ENCODE measurements around the gene MSH4. TPM values are rescaled to one million over a fixed set of nuclear protein-coding genes. Genes with fewer than 3 reads are reported as not detected.

The MSH4 gene
- total RNA-seq, 1 donor from 2014 or later, result 0.57 TPM

DNA sequence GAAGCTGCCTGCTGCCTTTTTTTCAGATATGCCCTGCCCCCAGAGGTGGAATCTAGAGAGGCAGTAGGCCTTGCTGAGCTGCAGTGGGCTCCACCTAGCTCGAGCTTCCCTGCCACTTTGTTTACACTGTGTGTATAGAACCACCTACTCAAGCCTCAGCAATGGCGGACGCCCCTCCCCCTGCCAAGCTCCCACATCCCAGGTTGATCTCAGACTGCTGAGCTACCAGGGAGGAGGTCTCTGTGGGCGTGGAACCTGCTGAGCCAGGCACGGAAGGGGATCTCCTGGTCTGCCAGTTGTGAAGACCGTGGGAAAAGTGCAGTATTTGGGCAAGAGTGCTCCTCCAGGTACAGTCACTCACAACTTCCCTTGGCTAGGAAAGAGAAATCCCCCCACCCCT, 65.1 kb downstream of the MSH4 start:
- Mint-ChIP-seq H3K4me3 (ENCODE audit: low read depth) (no peak overlapping the region), H3K4me1 (ENCODE audit: low read depth) (peaks cover 4% of the 10 kb centered on the region), H3K36me3 (ENCODE audit: insufficient read depth) (no peaks in the 10 kb centered on the region), H3K9me3 (ENCODE audit: low read depth) (peaks cover 6% of the 10 kb centered on the region), H3K27me3 (no peaks in the 10 kb centered on the region), H3K27ac (no peak overlapping the region)
- TF ChIP-seq, protein P1, sequence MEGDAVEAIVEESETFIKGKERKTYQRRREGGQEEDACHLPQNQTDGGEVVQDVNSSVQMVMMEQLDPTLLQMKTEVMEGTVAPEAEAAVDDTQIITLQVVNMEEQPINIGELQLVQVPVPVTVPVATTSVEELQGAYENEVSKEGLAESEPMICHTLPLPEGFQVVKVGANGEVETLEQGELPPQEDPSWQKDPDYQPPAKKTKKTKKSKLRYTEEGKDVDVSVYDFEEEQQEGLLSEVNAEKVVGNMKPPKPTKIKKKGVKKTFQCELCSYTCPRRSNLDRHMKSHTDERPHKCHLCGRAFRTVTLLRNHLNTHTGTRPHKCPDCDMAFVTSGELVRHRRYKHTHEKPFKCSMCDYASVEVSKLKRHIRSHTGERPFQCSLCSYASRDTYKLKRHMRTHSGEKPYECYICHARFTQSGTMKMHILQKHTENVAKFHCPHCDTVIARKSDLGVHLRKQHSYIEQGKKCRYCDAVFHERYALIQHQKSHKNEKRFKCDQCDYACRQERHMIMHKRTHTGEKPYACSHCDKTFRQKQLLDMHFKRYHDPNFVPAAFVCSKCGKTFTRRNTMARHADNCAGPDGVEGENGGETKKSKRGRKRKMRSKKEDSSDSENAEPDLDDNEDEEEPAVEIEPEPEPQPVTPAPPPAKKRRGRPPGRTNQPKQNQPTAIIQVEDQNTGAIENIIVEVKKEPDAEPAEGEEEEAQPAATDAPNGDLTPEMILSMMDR (IDR thresholded peaks at IDR 0.05; ENCODE audit: unreplicated experiment), result no peak
- no peak for DNase-seq (ENCODE audit: low spot score, unreplicated experiment)

DNA sequence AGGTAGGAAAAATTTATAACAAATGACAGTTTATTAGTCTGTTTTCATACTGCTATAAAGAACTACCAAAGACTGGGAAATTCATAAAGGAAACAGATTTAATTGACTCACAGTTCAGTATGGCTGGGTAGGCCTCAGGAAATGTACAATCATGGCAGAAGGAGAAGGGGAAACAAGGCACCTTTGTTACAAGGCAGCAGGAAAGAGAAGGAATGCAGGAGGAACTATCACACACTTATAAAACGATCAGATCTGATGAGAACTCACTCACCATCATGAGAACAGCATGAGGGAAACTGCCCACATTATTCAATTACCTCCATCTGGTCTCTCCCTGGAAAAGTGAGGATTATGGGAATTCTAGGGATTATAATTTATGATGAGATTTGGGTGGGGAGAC, 74.3 kb downstream of the MSH4 start:
- Mint-ChIP-seq H3K36me3 (ENCODE audit: insufficient read depth) (peaks cover 2% of the 10 kb centered on the region), H3K9me3 (ENCODE audit: low read depth) (peaks cover 20% of the 10 kb centered on the region), H3K27ac (no peak overlapping the region), H3K4me3 (ENCODE audit: low read depth) (no peak overlapping the region), H3K27me3 (no peaks in the 10 kb centered on the region), H3K4me1 (ENCODE audit: low read depth) (no peaks in the 10 kb centered on the region)
- TF ChIP-seq, protein P1 (IDR thresholded peaks at IDR 0.05; ENCODE audit: unreplicated experiment), result no peak
- DNase-seq (ENCODE audit: low spot score, unreplicated experiment), result no peak

- H3K4me1 Mint-ChIP-seq (ENCODE audit: low read depth), result no peaks in the 10 kb centered on the region
- H3K27ac Mint-ChIP-seq, result no peak overlapping the region
- no peaks in the 10 kb centered on the region for H3K9me3 Mint-ChIP-seq (ENCODE audit: low read depth)
- H3K27me3 Mint-ChIP-seq, result no peaks in the 10 kb centered on the region
- no peaks in the 10 kb centered on the region for H3K36me3 Mint-ChIP-seq (ENCODE audit: insufficient read depth)
- TF ChIP-seq, protein P1 (IDR thresholded peaks at IDR 0.05; ENCODE audit: unreplicated experiment), result no peak
- DNase-seq (ENCODE audit: low spot score, unreplicated experiment), result no peak
- no peak overlapping the region for H3K4me3 Mint-ChIP-seq (ENCODE audit: low read depth)
These were observed 83.3 kb downstream of the MSH4 start for GRCh38 chr1:75879985-75880384.

DNA sequence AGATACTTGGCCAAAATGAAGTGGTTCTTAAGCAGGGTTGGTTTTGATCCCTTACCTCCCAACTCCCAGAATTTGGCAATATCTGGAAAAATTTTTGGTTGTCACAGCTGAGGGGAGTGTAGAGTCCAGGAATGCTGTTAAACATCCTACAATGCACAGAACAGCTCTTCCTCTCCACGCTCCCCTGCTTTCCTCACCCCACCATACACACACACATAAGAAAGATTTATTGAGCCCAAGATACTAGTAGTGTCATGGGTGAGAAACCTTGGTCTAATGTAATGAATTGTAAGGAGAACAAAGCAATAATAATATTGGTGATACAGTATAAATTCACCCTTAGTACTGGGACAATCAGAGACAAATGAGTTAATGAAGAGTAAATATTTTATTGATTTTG, 87.8 kb downstream of the MSH4 start:
- TF ChIP-seq, protein P1 (IDR thresholded peaks at IDR 0.05; ENCODE audit: unreplicated experiment), result no peak
- H3K4me3 Mint-ChIP-seq (ENCODE audit: low read depth), result no peak overlapping the region
- no peak for DNase-seq (ENCODE audit: low spot score, unreplicated experiment)
- no peaks in the 10 kb centered on the region for H3K36me3 Mint-ChIP-seq (ENCODE audit: insufficient read depth)
- no peaks in the 10 kb centered on the region for H3K9me3 Mint-ChIP-seq (ENCODE audit: low read depth)
- H3K4me1 Mint-ChIP-seq (ENCODE audit: low read depth), result no peaks in the 10 kb centered on the region
- H3K27ac Mint-ChIP-seq, result no peak overlapping the region
- no peaks in the 10 kb centered on the region for H3K27me3 Mint-ChIP-seq

- Mint-ChIP-seq H3K9me3 (ENCODE audit: low read depth) (peaks cover 4% of the 10 kb centered on the region), H3K27ac (no peak overlapping the region), H3K27me3 (no peaks in the 10 kb centered on the region), H3K4me3 (ENCODE audit: low read depth) (no peak overlapping the region), H3K4me1 (ENCODE audit: low read depth) (no peaks in the 10 kb centered on the region), H3K36me3 (ENCODE audit: insufficient read depth) (no peaks in the 10 kb centered on the region)
- TF ChIP-seq, protein P1 (IDR thresholded peaks at IDR 0.05; ENCODE audit: unreplicated experiment), result no peak
- no peak for DNase-seq (ENCODE audit: low spot score, unreplicated experiment)
These were observed 104.7 kb downstream of the MSH4 start for GRCh38 chr1:75901371-75901770.

Measured in progenitor cell of endocrine pancreas (in vitro differentiated cells).